Measurements from ENCODE around the gene LAP3.
"Not testable (repeated sequence)": the region's sequence is repeated elsewhere in the genome, so short reads cannot be mapped to it uniquely, and the experiment has no call there.

LAP3 gene

DNA sequence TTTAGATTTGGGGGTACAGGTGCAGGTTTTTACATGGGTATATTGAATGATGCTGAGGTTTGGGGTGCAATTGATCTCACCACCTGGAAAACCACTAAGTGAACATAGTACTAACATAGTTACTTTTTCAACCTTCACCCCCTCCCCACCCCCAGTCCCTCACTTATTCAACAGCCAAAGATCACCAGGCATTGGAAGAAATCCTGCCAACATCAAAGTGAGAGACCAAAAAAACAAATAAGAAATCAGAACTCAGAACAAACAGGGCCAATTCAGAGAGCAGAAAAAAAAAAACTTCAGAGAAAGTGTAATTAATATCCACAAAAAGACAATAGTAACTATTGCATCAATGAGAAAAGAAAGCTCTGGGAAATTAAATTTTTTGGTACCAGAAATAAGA lies 20.5 kb upstream of the LAP3 start:
- ATAC-seq = no peak
- DNase-seq (ENCODE audit: low spot score in 2 of 2) = no peak
- Mint-ChIP-seq H3K9me3 (no peaks in the 10 kb centered on the region), H3K27ac (no peak overlapping the region), H3K4me3 (no peak overlapping the region), H3K36me3 (no peaks in the 10 kb centered on the region), H3K4me1 (peaks cover 4% of the 10 kb centered on the region)

DNA sequence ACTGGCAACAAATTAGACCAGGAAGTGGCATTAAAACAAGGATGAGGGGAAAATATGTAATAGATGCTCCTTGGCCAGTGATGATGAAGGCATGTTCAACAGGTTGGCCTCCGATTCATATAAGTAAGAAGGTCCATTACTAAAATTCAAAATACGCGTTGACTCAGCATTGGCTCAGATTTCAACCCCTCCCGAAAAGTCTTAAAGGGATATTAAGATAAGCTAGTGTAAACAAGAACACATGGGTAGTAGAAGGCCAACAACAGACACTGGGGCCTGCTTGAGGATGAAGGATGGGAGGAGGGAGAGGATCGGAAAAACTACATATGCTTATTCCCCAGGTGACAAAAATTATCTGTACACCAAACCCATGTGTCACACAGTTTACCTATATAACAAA lies 19.1 kb upstream of the LAP3 start:
- DNase-seq (ENCODE audit: low spot score in 2 of 2) (no peak), ATAC-seq (no peak)
- Mint-ChIP-seq H3K27ac (no peak overlapping the region), H3K9me3 (no peaks in the 10 kb centered on the region), H3K36me3 (no peaks in the 10 kb centered on the region), H3K4me1 (peaks cover 4% of the 10 kb centered on the region), H3K4me3 (no peak overlapping the region)

- ATAC-seq (no peak), DNase-seq (ENCODE audit: low spot score in 2 of 2) (no peak)
- H3K4me3 Mint-ChIP-seq = no peak overlapping the region
- peaks cover 4% of the 10 kb centered on the region for H3K4me1 Mint-ChIP-seq
- H3K27ac Mint-ChIP-seq = no peak overlapping the region
- no peaks in the 10 kb centered on the region for H3K9me3 Mint-ChIP-seq
- H3K36me3 Mint-ChIP-seq = no peaks in the 10 kb centered on the region
Measured at GRCh38 chr4:17558941-17559708, 17.9 kb upstream of the LAP3 start.

DNA sequence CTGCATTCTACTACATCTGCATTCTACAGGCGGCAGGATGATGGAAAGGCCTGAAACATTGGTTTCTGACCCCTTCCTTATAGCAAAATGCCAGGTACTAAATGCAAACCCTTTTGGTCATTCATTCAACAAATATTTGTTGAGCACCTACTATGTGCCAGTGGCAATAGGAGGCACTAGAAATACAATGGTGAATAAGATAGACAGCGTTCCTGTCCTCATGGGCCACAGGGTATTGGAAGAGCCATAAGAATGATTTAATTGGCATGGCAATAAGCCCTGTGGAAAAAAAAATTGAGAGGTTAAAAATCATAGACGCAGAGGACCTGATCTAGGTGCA lies 17.3 kb upstream of the LAP3 start:
- Mint-ChIP-seq H3K4me3 (no peak overlapping the region), H3K9me3 (no peaks in the 10 kb centered on the region), H3K4me1 (peaks cover 2% of the 10 kb centered on the region), H3K36me3 (no peaks in the 10 kb centered on the region), H3K27ac (no peak overlapping the region)
- DNase-seq (ENCODE audit: low spot score in 2 of 2) = no peak
- ATAC-seq = no peak

- ATAC-seq = no peak
- DNase-seq (ENCODE audit: low spot score in 2 of 2) = no peak
- Mint-ChIP-seq H3K4me3 (no peak overlapping the region), H3K4me1 (no peaks in the 10 kb centered on the region), H3K27ac (no peak overlapping the region), H3K36me3 (no peaks in the 10 kb centered on the region), H3K9me3 (no peaks in the 10 kb centered on the region)
Measured at GRCh38 chr4:17560065-17560673, 16.8 kb upstream of the LAP3 start.

GRCh38 chr4:17561195-17561909 lies 15.6 kb upstream of the LAP3 start:
- no peak overlapping the region for H3K27ac Mint-ChIP-seq
- no peaks in the 10 kb centered on the region for H3K36me3 Mint-ChIP-seq
- DNase-seq (ENCODE audit: low spot score in 2 of 2) (no peak), ATAC-seq (no peak)
- no peaks in the 10 kb centered on the region for H3K9me3 Mint-ChIP-seq
- no peak overlapping the region for H3K4me3 Mint-ChIP-seq
- no peaks in the 10 kb centered on the region for H3K4me1 Mint-ChIP-seq

- DNase-seq (ENCODE audit: low spot score in 2 of 2) = no peak
- no peak for ATAC-seq
- Mint-ChIP-seq H3K4me1 (no peaks in the 10 kb centered on the region), H3K4me3 (no peak overlapping the region), H3K27ac (no peak overlapping the region), H3K36me3 (no peaks in the 10 kb centered on the region), H3K9me3 (no peaks in the 10 kb centered on the region)
Measured at GRCh38 chr4:17562157-17562556, 14.8 kb upstream of the LAP3 start.

GRCh38 chr4:17565846-17566245 lies 11.2 kb upstream of the LAP3 start:
- ATAC-seq (peak; percentile 7), DNase-seq (ENCODE audit: low spot score in 2 of 2) (no peak)
- no peak overlapping the region for H3K4me3 Mint-ChIP-seq
- no peak overlapping the region for H3K27ac Mint-ChIP-seq
- no peaks in the 10 kb centered on the region for H3K9me3 Mint-ChIP-seq
- H3K36me3 Mint-ChIP-seq = no peaks in the 10 kb centered on the region
- H3K4me1 Mint-ChIP-seq = no peaks in the 10 kb centered on the region

- no peak overlapping the region for H3K4me3 Mint-ChIP-seq
- no peak for ATAC-seq
- no peaks in the 10 kb centered on the region for H3K9me3 Mint-ChIP-seq
- no peak for DNase-seq (ENCODE audit: low spot score in 2 of 2)
- H3K36me3 Mint-ChIP-seq = no peaks in the 10 kb centered on the region
- no peaks in the 10 kb centered on the region for H3K4me1 Mint-ChIP-seq
- H3K27ac Mint-ChIP-seq = no peak overlapping the region
Measured at GRCh38 chr4:17567271-17567670, 9.7 kb upstream of the LAP3 start.

DNA sequence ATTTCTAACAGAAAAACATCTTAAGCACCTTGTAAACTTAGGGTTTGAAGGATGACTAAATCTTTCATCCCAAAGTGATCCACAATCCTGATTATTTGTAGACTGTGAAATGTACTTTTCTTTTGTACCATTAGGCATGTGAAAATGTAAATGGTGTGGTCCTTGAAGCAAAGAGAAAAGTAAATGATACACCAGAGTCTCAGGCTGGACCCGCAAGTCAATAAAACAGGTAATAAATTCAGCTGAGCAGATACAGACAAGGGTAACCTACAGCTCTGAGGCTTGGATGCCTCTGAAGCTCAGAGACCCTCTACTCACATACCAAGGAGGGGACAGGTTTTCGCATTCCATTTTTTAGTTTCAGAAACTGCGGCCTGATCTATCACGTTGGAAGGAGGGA lies 2.8 kb upstream of the LAP3 start:
- peaks cover 14% of the 10 kb centered on the region for H3K4me1 Mint-ChIP-seq
- DNase-seq (ENCODE audit: low spot score in 2 of 2) (no peak), ATAC-seq (no peak)
- no peaks in the 10 kb centered on the region for H3K9me3 Mint-ChIP-seq
- H3K4me3 Mint-ChIP-seq = no peak overlapping the region
- H3K27ac Mint-ChIP-seq = no peak overlapping the region
- peaks cover 29% of the 10 kb centered on the region for H3K36me3 Mint-ChIP-seq

DNA sequence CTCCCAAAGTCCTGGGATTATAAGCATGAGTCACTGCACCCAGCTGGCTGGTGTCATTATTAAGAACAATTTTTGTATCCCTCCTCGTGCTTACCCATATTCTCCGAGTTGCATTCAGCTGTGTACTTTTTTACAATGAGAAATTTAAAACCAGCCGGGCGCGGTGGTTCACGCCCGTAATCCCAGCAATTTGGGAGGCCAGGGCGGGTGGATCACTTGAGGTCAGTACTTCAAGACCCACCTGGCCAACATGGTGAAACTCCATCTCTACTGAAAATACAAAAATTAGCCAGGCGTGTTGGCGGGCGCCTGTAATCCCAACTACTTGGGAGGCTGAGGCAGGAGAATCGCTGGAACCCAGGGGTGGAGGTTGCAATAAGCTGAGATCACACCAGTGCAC lies 1.8 kb upstream of the LAP3 start:
- not testable (repeated sequence) for ATAC-seq; H3K27ac Mint-ChIP-seq; H3K4me3 Mint-ChIP-seq; DNase-seq (ENCODE audit: low spot score in 2 of 2); H3K9me3 Mint-ChIP-seq
- H3K4me1 Mint-ChIP-seq = peaks cover 16% of the 10 kb centered on the region
- H3K36me3 Mint-ChIP-seq = peaks cover 39% of the 10 kb centered on the region

DNA sequence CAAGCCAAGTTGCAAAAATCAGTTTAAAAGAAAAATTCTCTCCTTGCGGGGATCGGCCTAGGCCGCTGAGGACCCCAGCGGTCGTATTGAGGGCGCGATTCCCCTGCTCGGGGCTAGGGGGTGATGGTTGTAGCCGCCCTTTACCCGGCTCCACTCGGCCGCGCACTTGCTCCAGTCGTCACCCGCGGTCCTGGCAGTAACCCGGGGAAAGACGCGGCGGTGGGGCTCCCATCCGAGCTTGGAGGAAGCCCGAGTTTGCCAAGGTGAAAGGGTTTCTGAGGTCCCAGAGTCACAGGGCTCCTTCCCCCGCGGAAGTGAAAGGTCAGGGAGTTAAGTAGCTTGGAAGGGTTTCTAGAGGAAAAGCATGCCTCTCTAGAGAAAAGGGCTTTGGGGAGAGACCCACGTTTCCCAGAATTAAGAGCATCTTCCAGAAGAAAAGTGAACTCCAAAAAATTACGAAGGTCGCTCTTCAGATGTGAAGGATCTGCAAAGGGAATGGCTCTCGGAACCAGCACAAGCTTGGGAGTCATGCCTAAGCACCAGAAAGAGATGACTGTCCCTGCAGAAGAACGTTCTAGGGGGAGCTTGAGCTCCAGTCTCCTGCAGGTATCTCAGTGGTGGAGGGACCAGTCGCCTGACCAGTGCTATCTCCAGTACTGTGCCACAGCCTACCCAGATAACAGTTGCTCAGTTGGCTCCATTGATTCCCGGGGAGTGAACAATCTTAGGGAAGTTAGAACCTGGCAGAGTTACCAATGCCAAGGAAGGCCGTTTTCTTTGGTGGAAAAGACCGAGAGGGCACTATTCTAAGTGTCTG lies 875 bp downstream of the LAP3 start:
- ATAC-seq (peak; percentile 12), DNase-seq (ENCODE audit: low spot score in 2 of 2) (peak in 1 of 2 donors; percentile 65)
- Mint-ChIP-seq H3K27ac (peak overlapping the region; percentile 96), H3K9me3 (no peaks in the 10 kb centered on the region), H3K4me3 (peak overlapping the region; percentile 95), H3K36me3 (peaks cover 66% of the 10 kb centered on the region), H3K4me1 (peaks cover 16% of the 10 kb centered on the region)

- DNase-seq (ENCODE audit: low spot score in 2 of 2) = peak in 1 of 2 donors; percentile 55
- H3K9me3 Mint-ChIP-seq = no peaks in the 10 kb centered on the region
- peaks cover 72% of the 10 kb centered on the region for H3K36me3 Mint-ChIP-seq
- H3K4me3 Mint-ChIP-seq = peak overlapping the region; percentile 95
- ATAC-seq = peak; percentile 27
- H3K27ac Mint-ChIP-seq = peak overlapping the region; percentile 96
- H3K4me1 Mint-ChIP-seq = peaks cover 16% of the 10 kb centered on the region
Measured at GRCh38 chr4:17578482-17578891, 1.5 kb downstream of the LAP3 start.

- no peaks in the 10 kb centered on the region for H3K9me3 Mint-ChIP-seq
- peaks cover 95% of the 10 kb centered on the region for H3K36me3 Mint-ChIP-seq
- peak overlapping the region; percentile 34 for H3K27ac Mint-ChIP-seq
- H3K4me3 Mint-ChIP-seq = no peak overlapping the region
- no peak for ATAC-seq
- no peak for DNase-seq (ENCODE audit: low spot score in 2 of 2)
- H3K4me1 Mint-ChIP-seq = peaks cover 16% of the 10 kb centered on the region
Measured at GRCh38 chr4:17580969-17581368, 4.0 kb downstream of the LAP3 start.

DNA sequence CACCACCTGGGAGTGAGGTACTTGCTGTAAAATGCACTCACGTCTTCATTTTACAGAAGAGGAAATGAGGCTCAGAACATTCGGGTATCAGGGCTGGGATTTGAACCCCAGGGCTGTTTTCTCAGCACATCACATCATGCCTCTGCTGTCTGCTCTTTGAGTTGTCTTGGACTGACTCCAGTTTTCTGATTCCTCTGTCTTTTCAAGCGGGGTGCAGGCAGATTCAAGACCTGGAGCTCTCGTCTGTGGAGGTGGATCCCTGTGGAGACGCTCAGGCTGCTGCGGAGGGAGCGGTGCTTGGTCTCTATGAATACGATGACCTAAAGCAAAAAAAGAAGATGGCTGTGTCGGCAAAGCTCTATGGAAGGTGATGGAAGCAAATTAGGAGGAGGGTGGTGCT lies 6.3 kb downstream of the LAP3 start:
- H3K4me1 Mint-ChIP-seq = peaks cover 11% of the 10 kb centered on the region
- no peak overlapping the region for H3K4me3 Mint-ChIP-seq
- H3K9me3 Mint-ChIP-seq = no peaks in the 10 kb centered on the region
- no peak for DNase-seq (ENCODE audit: low spot score in 2 of 2)
- ATAC-seq = no peak
- peaks cover 97% of the 10 kb centered on the region for H3K36me3 Mint-ChIP-seq
- H3K27ac Mint-ChIP-seq = no peak overlapping the region

Measured in stimulated activated effector memory CD8-positive, alpha-beta T cell treated with anti-CD3 and anti-CD28 coated beads, Interleukin-12 subunit alpha, Interleukin-12 subunit beta, amount 100 ng/mL, for 72 hours (primary cell).